H1 (cell line): ENCODE results near the gene EPM2A. TPM values are rescaled to one million over a fixed set of nuclear protein-coding genes. Genes with fewer than 3 reads are reported as not detected.

Experiments
- ATF3 ChIP-seq: IDR thresholded peaks from 2 replicates; pipeline ENCODE4 v1.6.1; 2011; ENCODE audit warnings: low read depth, mild to moderate bottlenecking, low read length; ENCODE audit not compliant: insufficient read depth
- CHD7 ChIP-seq: fragments of 300-600 bp; sonication (generic); IDR thresholded peaks from 2 replicates; pipeline ENCODE4 v1.7.1; 2012; ENCODE audit warnings: low read length, moderate library complexity, mild to moderate bottlenecking, inconsistent platforms; ENCODE audit not compliant: insufficient replicate concordance
- CTBP2 ChIP-seq: IDR thresholded peaks from 2 replicates; pipeline ENCODE4 v1.7.0; 2011; ENCODE audit warnings: borderline replicate concordance, mild to moderate bottlenecking, moderate library complexity, mixed read lengths, low read length; ENCODE audit not compliant: insufficient read depth, insufficient read length
- E2F6 ChIP-seq: IDR thresholded peaks from 2 replicates; pipeline ENCODE4 v1.6.1; 2012; ENCODE audit warnings: inconsistent platforms
- JUND ChIP-seq: IDR thresholded peaks from 2 replicates; pipeline ENCODE4 v1.6.1; 2011; ENCODE audit warnings: mild to moderate bottlenecking, improper control_type of control experiment, low read length
- SIN3A ChIP-seq, 2 experiments: IDR thresholded peaks in 1 of 2; conservative IDR thresholded peaks in 1 of 2; 2 replicates each; pipeline ENCODE4 v1.6.1; 2011 to 2012; ENCODE audit warnings: low read length in 2 of 2, improper control_type of control experiment in 1 of 2, low read depth in 1 of 2, mild to moderate bottlenecking in 1 of 2
- polyA plus RNA-seq, 7 experiments: library from polyadenylated mRNA; depleted of rRNA in 3 of 7; stranded (reverse) in 5 of 7; unstranded in 2 of 7; fragments of >200 nt in 5 of 7; fragments of 200-250 nt in 2 of 7; gene quantifications; 1 replicate in 5 of 7; 2 replicates in 1 of 7; 4 replicates in 1 of 7; pipeline versions ENCODE4 v1.2.1 to v1.2.3, GENCODE V29; 2011 to 2013; ENCODE audit warnings: missing spikeins in 2 of 7, mixed read lengths in 2 of 7
- total RNA-seq: library from RNA; stranded (reverse); fragmentation: NEBNext Ultra II Directional; extraction: Animal tissue kit (Norgen Biotek cat#: 25700); gene quantifications from 2 replicates; pipeline ENCODE4 v1.2.1, GENCODE V29; 2021

The EPM2A gene
- total and polyA plus RNA-seq, 2 of the 8 experiments (the other 6 are each of a cell fraction or from before 2014, with no cell fraction given), result 2.3 to 6.2 TPM

- TF ChIP-seq E2F6 (no peak), ATF3 (no peak), CTBP2 (no peak), JUND (no peak), CHD7 (no peak), SIN3A (conservative IDR thresholded peaks at IDR 0.05 in 1 of 2, IDR thresholded peaks at IDR 0.05 in 1 of 2; ENCODE audit: low read depth in 1 of 2, low read length in 2 of 2) (no peak)
Observed at GRCh38 chr6:145647602-145648001, 87.7 kb downstream of the EPM2A start (continued).
